ENCODE measurements around the gene AKNA.

Gene AKNA

GRCh38 chr9:114347675-114348074, 40.1 kb downstream of the AKNA start:
- Histone ChIP-seq H3K4me1 (ENCODE audit: low read length) (no peaks in the 10 kb centered on the region), H3K4me3 (ENCODE audit: low read length) (no peak overlapping the region), H3K9ac (ENCODE audit: low read length) (no peak overlapping the region), H4K20me1 (ENCODE audit: insufficient read depth, low read length) (no peaks in the 10 kb centered on the region), H3K27me3 (replicated peaks; ENCODE audit: insufficient read depth, low read length) (no peaks in the 10 kb centered on the region), H3K9me3 (replicated peaks; ENCODE audit: insufficient read depth, low read length) (no peaks in the 10 kb centered on the region), H3K27ac (ENCODE audit: low read length) (no peak overlapping the region), H3K79me2 (ENCODE audit: low read length) (peaks cover 5% of the 10 kb centered on the region; the same call in 1 of the 2 replicates), H2AFZ (ENCODE audit: low read length) (no peak overlapping the region), H3K9me2 (replicated peaks; ENCODE audit: insufficient read depth, low read length) (no peaks in the 10 kb centered on the region), H3F3A (ENCODE audit: insufficient read depth, low read length) (no peaks in the 10 kb centered on the region), H3K4me2 (ENCODE audit: low read depth, low read length) (no peak overlapping the region), H3K36me3 (replicated peaks; ENCODE audit: insufficient read depth, low read length) (peaks cover 23% of the 10 kb centered on the region)
- no peak for DNase-seq
- no peak for TF ChIP-seq EZH2phosphoT487 (IDR thresholded peaks at IDR 0.05; ENCODE audit: low read length)
- TF ChIP-seq, protein P1, sequence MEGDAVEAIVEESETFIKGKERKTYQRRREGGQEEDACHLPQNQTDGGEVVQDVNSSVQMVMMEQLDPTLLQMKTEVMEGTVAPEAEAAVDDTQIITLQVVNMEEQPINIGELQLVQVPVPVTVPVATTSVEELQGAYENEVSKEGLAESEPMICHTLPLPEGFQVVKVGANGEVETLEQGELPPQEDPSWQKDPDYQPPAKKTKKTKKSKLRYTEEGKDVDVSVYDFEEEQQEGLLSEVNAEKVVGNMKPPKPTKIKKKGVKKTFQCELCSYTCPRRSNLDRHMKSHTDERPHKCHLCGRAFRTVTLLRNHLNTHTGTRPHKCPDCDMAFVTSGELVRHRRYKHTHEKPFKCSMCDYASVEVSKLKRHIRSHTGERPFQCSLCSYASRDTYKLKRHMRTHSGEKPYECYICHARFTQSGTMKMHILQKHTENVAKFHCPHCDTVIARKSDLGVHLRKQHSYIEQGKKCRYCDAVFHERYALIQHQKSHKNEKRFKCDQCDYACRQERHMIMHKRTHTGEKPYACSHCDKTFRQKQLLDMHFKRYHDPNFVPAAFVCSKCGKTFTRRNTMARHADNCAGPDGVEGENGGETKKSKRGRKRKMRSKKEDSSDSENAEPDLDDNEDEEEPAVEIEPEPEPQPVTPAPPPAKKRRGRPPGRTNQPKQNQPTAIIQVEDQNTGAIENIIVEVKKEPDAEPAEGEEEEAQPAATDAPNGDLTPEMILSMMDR (IDR thresholded peaks at IDR 0.05; ENCODE audit: low read length): no peak
- TF ChIP-seq EZH2 (optimal IDR thresholded peaks at IDR 0.05; ENCODE audit: low read depth, low read length): no peak

GRCh38 chr9:114346146-114346545, 41.6 kb downstream of the AKNA start:
- H3K27ac ChIP-seq (ENCODE audit: low read length): no peak overlapping the region
- peaks cover 3% of the 10 kb centered on the region; the same call in 1 of the 2 replicates for H3K79me2 ChIP-seq (ENCODE audit: low read length)
- H3K9me2 ChIP-seq (replicated peaks; ENCODE audit: insufficient read depth, low read length): no peaks in the 10 kb centered on the region
- H3K36me3 ChIP-seq (replicated peaks; ENCODE audit: insufficient read depth, low read length): peaks cover 25% of the 10 kb centered on the region
- no peaks in the 10 kb centered on the region; the same call in 1 of the 2 replicates for H3F3A ChIP-seq (ENCODE audit: insufficient read depth, low read length)
- TF ChIP-seq EZH2 (optimal IDR thresholded peaks at IDR 0.05; ENCODE audit: low read depth, low read length) (no peak), EZH2phosphoT487 (IDR thresholded peaks at IDR 0.05; ENCODE audit: low read length) (no peak)
- TF ChIP-seq, protein P1 (IDR thresholded peaks at IDR 0.05; ENCODE audit: low read length): no peak
- no peak for DNase-seq
- no peak overlapping the region for H2AFZ ChIP-seq (ENCODE audit: low read length)
- H3K9ac ChIP-seq (ENCODE audit: low read length): no peak overlapping the region
- no peak overlapping the region for H3K4me3 ChIP-seq (ENCODE audit: low read length)
- no peaks in the 10 kb centered on the region for H3K27me3 ChIP-seq (replicated peaks; ENCODE audit: insufficient read depth, low read length)
- H3K4me1 ChIP-seq (ENCODE audit: low read length): no peaks in the 10 kb centered on the region
- H3K4me2 ChIP-seq (ENCODE audit: low read depth, low read length): no peak overlapping the region
- H3K9me3 ChIP-seq (replicated peaks; ENCODE audit: insufficient read depth, low read length): no peaks in the 10 kb centered on the region
- H4K20me1 ChIP-seq (ENCODE audit: insufficient read depth, low read length): no peaks in the 10 kb centered on the region

GRCh38 chr9:114345493-114346065, 42.2 kb downstream of the AKNA start:
- H3K9me3 ChIP-seq (replicated peaks; ENCODE audit: insufficient read depth, low read length): no peaks in the 10 kb centered on the region
- no peaks in the 10 kb centered on the region for H3K9me2 ChIP-seq (replicated peaks; ENCODE audit: insufficient read depth, low read length)
- H3K79me2 ChIP-seq (ENCODE audit: low read length): no peaks in the 10 kb centered on the region
- TF ChIP-seq, protein P1 (IDR thresholded peaks at IDR 0.05; ENCODE audit: low read length): no peak
- no peak for TF ChIP-seq EZH2 (optimal IDR thresholded peaks at IDR 0.05; ENCODE audit: low read depth, low read length)
- no peak for TF ChIP-seq EZH2phosphoT487 (IDR thresholded peaks at IDR 0.05; ENCODE audit: low read length)
- no peaks in the 10 kb centered on the region; the same call in 1 of the 2 replicates for H3F3A ChIP-seq (ENCODE audit: insufficient read depth, low read length)
- no peak overlapping the region for H3K4me2 ChIP-seq (ENCODE audit: low read depth, low read length)
- DNase-seq: no peak
- no peaks in the 10 kb centered on the region for H4K20me1 ChIP-seq (ENCODE audit: insufficient read depth, low read length)
- H2AFZ ChIP-seq (ENCODE audit: low read length): no peak overlapping the region
- no peak overlapping the region for H3K4me3 ChIP-seq (ENCODE audit: low read length)
- no peaks in the 10 kb centered on the region for H3K27me3 ChIP-seq (replicated peaks; ENCODE audit: insufficient read depth, low read length)
- H3K27ac ChIP-seq (ENCODE audit: low read length): no peak overlapping the region
- H3K36me3 ChIP-seq (replicated peaks; ENCODE audit: insufficient read depth, low read length): peaks cover 28% of the 10 kb centered on the region
- H3K4me1 ChIP-seq (ENCODE audit: low read length): no peaks in the 10 kb centered on the region
- H3K9ac ChIP-seq (ENCODE audit: low read length): no peak overlapping the region
